Bronchial epithelial cell (primary cell): Measurements from ENCODE around the gene SNRNP27. TPM values are rescaled to one million over a fixed set of nuclear protein-coding genes. Genes with fewer than 3 reads are reported as not detected.
"Not testable (repeated sequence)": the region's sequence is repeated elsewhere in the genome, so short reads cannot be mapped to it uniquely, and the experiment has no call there.

ENCODE experiments used
- DNase-seq: peaks from one replicate; pipeline ENCODE4 v3.0.0-alpha.2; 2010; ENCODE audit warnings: low read depth
- FAIRE-seq: peaks from 2 replicates; lab custom pipeline; 2011; peaks lifted over from hg19 to GRCh38; lab: Jason Lieb, UNC
- H3K27me3 ChIP-seq: 2 replicates; pipeline ENCODE4 v1.5.1; 2011; ENCODE audit warnings: low read length; ENCODE audit not compliant: control insufficient read depth, insufficient read depth
- H3K36me3 ChIP-seq: 2 replicates; pipeline ENCODE4 v1.5.1; 2011; ENCODE audit warnings: low read length; ENCODE audit not compliant: control insufficient read depth, insufficient read depth
- H3K4me3 ChIP-seq: 2 replicates; pipeline ENCODE4 v1.5.1; 2011; ENCODE audit warnings: mild to moderate bottlenecking, low read depth, low read length, control low read depth
- CTCF ChIP-seq: IDR thresholded peaks from 2 replicates; pipeline ENCODE4 v1.5.1; 2011; ENCODE audit warnings: mild to moderate bottlenecking, moderate library complexity, low read length, control low read depth, inconsistent platforms; ENCODE audit not compliant: insufficient read depth, severe bottlenecking
- total RNA-seq: library from RNA; depleted of rRNA; stranded (reverse); fragments of >200 nt; gene quantifications from 2 replicates; pipeline ENCODE4 v1.2.1, GENCODE V29; 2014

SNRNP27 gene
- total RNA-seq, 1 donor from 2014 or later = 22.9 TPM

GRCh38 chr2:69848186-69848790 is 45.5 kb upstream of the SNRNP27 start:
- DNase-seq = peak; percentile 31
- FAIRE-seq = no peak
- H3K27me3 ChIP-seq = no peaks in the 10 kb centered on the region
- H3K4me3 ChIP-seq = no peak overlapping the region
- H3K36me3 ChIP-seq = no peaks in the 10 kb centered on the region
- TF ChIP-seq CTCF = no peak

GRCh38 chr2:69858261-69858660 is 35.5 kb upstream of the SNRNP27 start:
- FAIRE-seq (no peak), DNase-seq (no peak)
- no peaks in the 10 kb centered on the region for H3K36me3 ChIP-seq
- H3K27me3 ChIP-seq = no peaks in the 10 kb centered on the region
- no peak overlapping the region for H3K4me3 ChIP-seq
- no peak for TF ChIP-seq CTCF

- Histone ChIP-seq H3K27me3 (no peaks in the 10 kb centered on the region), H3K4me3 (no peak overlapping the region), H3K36me3 (peaks cover 5% of the 10 kb centered on the region)
- no peak for TF ChIP-seq CTCF
- DNase-seq (no peak), FAIRE-seq (no peak)
Measured at GRCh38 chr2:69863298-69863697, 30.5 kb upstream of the SNRNP27 start.

- FAIRE-seq (no peak), DNase-seq (no peak)
- no peak overlapping the region for H3K4me3 ChIP-seq
- no peaks in the 10 kb centered on the region for H3K27me3 ChIP-seq
- no peak for TF ChIP-seq CTCF
- H3K36me3 ChIP-seq = no peaks in the 10 kb centered on the region
Measured at GRCh38 chr2:69888451-69888850, 5.3 kb upstream of the SNRNP27 start.

- TF ChIP-seq CTCF = no peak
- DNase-seq (no peak), FAIRE-seq (no peak)
- Histone ChIP-seq H3K4me3 (no peak overlapping the region), H3K36me3 (no peaks in the 10 kb centered on the region), H3K27me3 (no peaks in the 10 kb centered on the region)
Measured at GRCh38 chr2:69889302-69889701, 4.5 kb upstream of the SNRNP27 start.

- Histone ChIP-seq H3K4me3 (no peak overlapping the region), H3K36me3 (peaks cover 1% of the 10 kb centered on the region), H3K27me3 (no peaks in the 10 kb centered on the region)
- peak; percentile 28 for DNase-seq
- no peak for TF ChIP-seq CTCF
- FAIRE-seq = no peak
Measured at GRCh38 chr2:69890881-69891280, 2.9 kb upstream of the SNRNP27 start.

- not testable (repeated sequence) for H3K27me3 ChIP-seq, H3K4me3 ChIP-seq, FAIRE-seq, DNase-seq, H3K36me3 ChIP-seq
Measured at GRCh38 chr2:69892838-69893424, 825 bp upstream of the SNRNP27 start.

- not testable (repeated sequence) for FAIRE-seq, DNase-seq, H3K36me3 ChIP-seq, H3K27me3 ChIP-seq
- H3K4me3 ChIP-seq = peak overlapping the region; percentile 76
Measured at GRCh38 chr2:69894737-69895136, 981 bp downstream of the SNRNP27 start.
